Measurements from ENCODE around the gene ZNHIT6. TPM values are rescaled to one million over a fixed set of nuclear protein-coding genes. Genes with fewer than 3 reads are reported as not detected.

ZNHIT6 gene
- total and polyA plus RNA-seq, 2 of the 8 experiments (the other 6 are each of a cell fraction or from before 2014, with no cell fraction given): 5.9 to 17.2 TPM

GRCh38 chr1:85748120-85748519, 39.9 kb upstream of the ZNHIT6 start (continued):
- TF ChIP-seq CHD7 (IDR thresholded peaks at IDR 0.05; ENCODE audit: insufficient replicate concordance, low read length) (no peak), TCF12 (IDR thresholded peaks at IDR 0.05; ENCODE audit: low read depth, low read length) (no peak), CBX8 (IDR thresholded peaks at IDR 0.05; ENCODE audit: borderline replicate concordance, low read depth, low read length) (no peak), SP4 (IDR thresholded peaks at IDR 0.05; ENCODE audit: low read length) (no peak), EP300 (IDR thresholded peaks at IDR 0.05; ENCODE audit: borderline replicate concordance in 1 of 2, low read depth in 2 of 2, low read length in 2 of 2) (no peak), CHD1 (IDR thresholded peaks at IDR 0.05; ENCODE audit: low read depth, low read length) (no peak), JUN (IDR thresholded peaks at IDR 0.05; ENCODE audit: low read depth, low read length) (no peak), CBX5 (IDR thresholded peaks at IDR 0.05; ENCODE audit: low read depth, low read length) (no peak), RBBP5 (IDR thresholded peaks at IDR 0.05; ENCODE audit: borderline replicate concordance, low read depth, low read length) (no peak), ZNF274 (IDR thresholded peaks at IDR 0.05; ENCODE audit: borderline replicate concordance, extremely low read depth, low read length) (no peak), SIX5 (IDR thresholded peaks at IDR 0.05; ENCODE audit: low read depth, low read length) (no peak), BACH1 (IDR thresholded peaks at IDR 0.05; ENCODE audit: low read length) (no peak), KDM5A (IDR thresholded peaks at IDR 0.05; ENCODE audit: low read length) (no peak)
